H1 (cell line): ENCODE data around the gene CELF5. TPM values are rescaled to one million over a fixed set of nuclear protein-coding genes. Genes with fewer than 3 reads are reported as not detected.

ENCODE experiments used
- CTCF ChIA-PET: fragments of 300-600 bp; sonication (Branson Sonifier 250); formaldehyde crosslinking; loops from one replicate; lab custom pipeline; 2021; ENCODE audit not compliant: partially characterized antibody; lab: Charles Lee
- POLR2A ChIA-PET: fragments of 300-600 bp; sonication (Branson Sonifier 250); formaldehyde crosslinking; loops from one replicate; lab custom pipeline; 2021; ENCODE audit warnings: inconsistent platforms; ENCODE audit not compliant: partially characterized antibody; lab: Charles Lee
- DNase-seq, 2 experiments: peaks; one replicate each; pipeline versions ENCODE4 v3.0.0 to v3.0.0-alpha.2; 2010 to 2022; ENCODE audit warnings: low spot score in 2 of 2, low read depth in 1 of 2, mixed read lengths in 1 of 2
- FAIRE-seq: peaks from 2 replicates; lab custom pipeline; 2011; peaks lifted over from hg19 to GRCh38; lab: Jason Lieb, UNC
- H2AFZ ChIP-seq: 2 replicates; pipeline ENCODE4 v1.8.1; 2012; ENCODE audit warnings: low read length, inconsistent platforms
- H2AK5ac ChIP-seq: 2 replicates; pipeline ENCODE4 v1.6.1; 2013; ENCODE audit warnings: low read depth, low read length
- H2BK120ac ChIP-seq: replicated peaks from 2 replicates; pipeline ENCODE3; 2013; ENCODE audit warnings: low read depth, low read length, inconsistent platforms
- H2BK12ac ChIP-seq: 2 replicates; pipeline ENCODE4 v1.6.1; 2013; ENCODE audit warnings: low read depth, low read length
- H2BK15ac ChIP-seq: 2 replicates; pipeline ENCODE4 v1.6.1; 2013; ENCODE audit warnings: low read length
- H2BK20ac ChIP-seq: 2 replicates; pipeline ENCODE4 v1.6.1; 2013; ENCODE audit warnings: low read length
- H2BK5ac ChIP-seq: 2 replicates; pipeline ENCODE4 v1.6.1; 2013; ENCODE audit warnings: low read depth, low read length
- H3K14ac ChIP-seq: 2 replicates; pipeline ENCODE4 v1.6.1; 2013; ENCODE audit warnings: inconsistent platforms; ENCODE audit not compliant: insufficient read length
- H3K18ac ChIP-seq: 2 replicates; pipeline ENCODE4 v1.6.1; 2013; ENCODE audit warnings: low read length; ENCODE audit errors: extremely low read depth
- H3K23ac ChIP-seq: 2 replicates; pipeline ENCODE4 v1.6.1; 2013; ENCODE audit warnings: inconsistent platforms; ENCODE audit not compliant: insufficient read length
- H3K23me2 ChIP-seq: 2 replicates; pipeline ENCODE4 v1.6.1; 2013; ENCODE audit warnings: low read depth, low read length
- H3K27ac ChIP-seq: 2 replicates; pipeline ENCODE4 v1.6.1; 2011; ENCODE audit warnings: low read depth, low read length, inconsistent platforms
- H3K27me3 ChIP-seq, 4 experiments: replicated peaks in 1 of 4; 1 replicate in 1 of 4; 2 replicates in 3 of 4; pipeline versions ENCODE4 v1.6.1 to v1.8.1; 2011 to 2013; ENCODE audit warnings: low read length in 3 of 4, mild to moderate bottlenecking in 3 of 4, inconsistent platforms in 2 of 4, mixed read lengths in 2 of 4, moderate library complexity in 1 of 4; ENCODE audit not compliant: control insufficient read depth in 3 of 4, insufficient read depth in 3 of 4; ENCODE audit errors: extremely low read depth in 1 of 4
- H3K36me3 ChIP-seq, 4 experiments: 2 replicates each; pipeline versions ENCODE4 v1.6.1 to v1.8.1; 2011 to 2013; ENCODE audit warnings: mild to moderate bottlenecking in 4 of 4, low read length in 3 of 4, moderate library complexity in 2 of 4, control low read depth in 1 of 4, inconsistent platforms in 1 of 4; ENCODE audit not compliant: insufficient read depth in 4 of 4, control insufficient read depth in 2 of 4
- H3K4ac ChIP-seq: replicated peaks from 2 replicates; pipeline ENCODE3; 2013; ENCODE audit warnings: low read length, low read depth, mixed read lengths, inconsistent platforms; ENCODE audit not compliant: insufficient read length
- H3K4me1 ChIP-seq, 4 experiments: replicated peaks in 1 of 4; 1 replicate in 1 of 4; 2 replicates in 3 of 4; pipeline versions ENCODE4 v1.6.1 to v1.8.1; 2011 to 2013; ENCODE audit warnings: low read length in 3 of 4, inconsistent platforms in 2 of 4, mixed read lengths in 1 of 4; ENCODE audit not compliant: insufficient read depth in 4 of 4, control insufficient read depth in 3 of 4
- H3K4me2 ChIP-seq, 2 experiments: 2 replicates each; pipeline versions ENCODE4 v1.6.1 to v1.8.1; 2011 to 2013; ENCODE audit warnings: low read depth in 2 of 2, low read length in 2 of 2, control low read depth in 1 of 2, inconsistent platforms in 1 of 2, mild to moderate bottlenecking in 1 of 2; ENCODE audit not compliant: insufficient read depth in 1 of 2
- H3K4me3 ChIP-seq, 4 experiments: fragments of 200-600, 300-600 bp in 1 of 4; sonication (generic), shearing (Covaris generic), sonication (Bioruptor Twin) in 1 of 4; 2 replicates each; pipeline versions ENCODE4 v1.5.1 to v1.8.1; 2011 to 2016; ENCODE audit warnings: low read length in 4 of 4, low read depth in 3 of 4, control low read depth in 2 of 4, inconsistent platforms in 2 of 4, mild to moderate bottlenecking in 2 of 4, mixed read lengths in 1 of 4, moderate library complexity in 1 of 4; ENCODE audit not compliant: insufficient read depth in 2 of 4; ENCODE audit errors: extremely low read depth in 1 of 4
- H3K56ac ChIP-seq: replicated peaks from 2 replicates; pipeline ENCODE3; 2013; ENCODE audit warnings: low read depth, mild to moderate bottlenecking, mixed read lengths, low read length, inconsistent platforms; ENCODE audit not compliant: insufficient read length
- H3K79me1 ChIP-seq: 2 replicates; pipeline ENCODE4 v1.6.1; 2013; ENCODE audit warnings: low read depth, low read length, control low read depth
- H3K79me2 ChIP-seq, 2 experiments: 2 replicates each; pipeline versions ENCODE4 v1.6.1 to v1.8.1; 2012 to 2013; ENCODE audit warnings: low read length in 2 of 2, mild to moderate bottlenecking in 2 of 2, inconsistent platforms in 1 of 2; ENCODE audit not compliant: insufficient read depth in 2 of 2, control insufficient read depth in 1 of 2
- H3K9ac ChIP-seq, 4 experiments: replicated peaks in 1 of 4; 1 replicate in 1 of 4; 2 replicates in 3 of 4; pipeline versions ENCODE4 v1.6.1 to v1.8.1; 2011 to 2013; ENCODE audit warnings: low read depth in 3 of 4, low read length in 3 of 4, control low read depth in 2 of 4, mild to moderate bottlenecking in 2 of 4, moderate library complexity in 2 of 4, inconsistent platforms in 1 of 4; ENCODE audit errors: extremely low read depth in 1 of 4
- H3K9me3 ChIP-seq, 2 experiments: 2 replicates each; pipeline versions ENCODE4 v1.6.1 to v1.8.1; 2012 to 2013; ENCODE audit warnings: mild to moderate bottlenecking in 2 of 2, moderate library complexity in 2 of 2, control low read depth in 1 of 2, inconsistent platforms in 1 of 2, low read depth in 1 of 2, low read length in 1 of 2, mixed read lengths in 1 of 2; ENCODE audit not compliant: insufficient read depth in 2 of 2
- H4K20me1 ChIP-seq, 2 experiments: replicated peaks in 1 of 2; 2 replicates each; pipeline versions ENCODE3 to v1.8.1; 2011 to 2013; ENCODE audit warnings: inconsistent platforms in 2 of 2, low read length in 2 of 2, mild to moderate bottlenecking in 1 of 2; ENCODE audit not compliant: insufficient read depth in 2 of 2, control insufficient read depth in 1 of 2
- H4K5ac ChIP-seq: 2 replicates; pipeline ENCODE4 v1.6.1; 2013; ENCODE audit warnings: low read length, low read depth, mixed read lengths, inconsistent platforms; ENCODE audit not compliant: insufficient read length
- H4K8ac ChIP-seq: 2 replicates; pipeline ENCODE4 v1.8.0; 2013; ENCODE audit warnings: mild to moderate bottlenecking, moderate library complexity, low read length, inconsistent platforms; ENCODE audit not compliant: insufficient read depth; ENCODE audit errors: extremely low read depth
- H4K91ac ChIP-seq: replicated peaks from 2 replicates; pipeline ENCODE3; 2013; ENCODE audit warnings: low read length, mixed read lengths, inconsistent platforms; ENCODE audit not compliant: insufficient read length
- ATF2 ChIP-seq: IDR thresholded peaks from 2 replicates; pipeline ENCODE4 v1.6.1; 2012; ENCODE audit warnings: low read length, inconsistent platforms
- RXRA ChIP-seq: IDR thresholded peaks from 2 replicates; pipeline ENCODE4 v1.6.1; 2011; ENCODE audit warnings: low read depth, mild to moderate bottlenecking, low read length, moderate library complexity; ENCODE audit not compliant: insufficient read depth
- SP2 ChIP-seq: IDR thresholded peaks from 2 replicates; pipeline ENCODE4 v1.6.1; 2012; ENCODE audit warnings: mild to moderate bottlenecking, low read length, inconsistent platforms
- WGBS, 2 experiments: shearing (Covaris generic) in 1 of 2; methylation state at CpG; one replicate each; pipeline versions ENCODE4 v1.1.6 to v1.1.7; 2013 to 2015; ENCODE audit warnings: low lambda C conversion rate in 2 of 2, mixed read lengths in 2 of 2, inconsistent platforms in 1 of 2, low coverage in 1 of 2, missing lambda C conversion rate in 1 of 2; ENCODE audit not compliant: insufficient replicate concordance in 2 of 2, insufficient coverage in 1 of 2, insufficient read length in 1 of 2; ENCODE audit errors: extremely low coverage in 1 of 2, missing lambda C conversion rate in 1 of 2; 5-methylcytosine and 5-hydroxymethylcytosine counted together
- polyA plus RNA-seq, 7 experiments: library from polyadenylated mRNA; depleted of rRNA in 3 of 7; stranded (reverse) in 5 of 7; unstranded in 2 of 7; fragments of >200 nt in 5 of 7; fragments of 200-250 nt in 2 of 7; gene quantifications; 1 replicate in 5 of 7; 2 replicates in 1 of 7; 4 replicates in 1 of 7; pipeline versions ENCODE4 v1.2.1 to v1.2.3, GENCODE V29; 2011 to 2013; ENCODE audit warnings: missing spikeins in 2 of 7, mixed read lengths in 2 of 7
- total RNA-seq: library from RNA; stranded (reverse); fragmentation: NEBNext Ultra II Directional; extraction: Animal tissue kit (Norgen Biotek cat#: 25700); gene quantifications from 2 replicates; pipeline ENCODE4 v1.2.1, GENCODE V29; 2021

CELF5 gene
- total and polyA plus RNA-seq, 2 of the 8 experiments (the other 6 are each of a cell fraction or from before 2014, with no cell fraction given) = 9.8 to 15.0 TPM

GRCh38 chr19:3229346-3229743 lies 4.9 kb downstream of the CELF5 start:
- H2BK20ac ChIP-seq = no peak overlapping the region

More at GRCh38 chr19:3229346-3229743, 4.9 kb downstream of the CELF5 start:
- FAIRE-seq = no peak
- Histone ChIP-seq H3K79me1 (no peaks in the 10 kb centered on the region), H2AK5ac (no peak overlapping the region), H3K9ac (no peak overlapping the region; a peak in 1 of 7 replicates), H4K5ac (no peak overlapping the region), H3K27ac (no peak overlapping the region), H2BK12ac (no peak overlapping the region), H3K23ac (no peak overlapping the region), H3K79me2 (0 out of 4 replicates have a peak, but pooled peaks cover 0 to 2% of the 10 kb centered on the region in 2 experiments), H3K4me3 (no peak overlapping the region; a peak in 1 of 8 replicates), H4K91ac (no peak overlapping the region)
- no peak for TF ChIP-seq ATF2
- TF ChIP-seq SP2 = no peak
- no peak for TF ChIP-seq RXRA
- TF ChIP-seq, all 59 proteins: peak for 0
- no peaks in the 10 kb centered on the region for H3K9me3 ChIP-seq
- no peak overlapping the region for H3K18ac ChIP-seq
- POLR2A ChIA-PET = interaction anchor here (0.9 to 2.2 kb wide), 6 partner anchors 9 to 17 kb away, joined by 3 to 7 read pairs (median 3); no protein-coding TSS in a partner anchor
- peaks cover 6 to 19% (median 9%) of the 10 kb centered on the region in 4 experiments for H3K4me1 ChIP-seq
- no peaks in the 10 kb centered on the region for H3K36me3 ChIP-seq
- no peak overlapping the region for H2BK120ac ChIP-seq
- H3K4me2 ChIP-seq = no peak overlapping the region
- H3K14ac ChIP-seq = no peak overlapping the region
- no peak overlapping the region for H2BK5ac ChIP-seq
- no peak overlapping the region for H3K56ac ChIP-seq
- CTCF ChIA-PET = interaction anchor here (0.6 to 2.0 kb wide), 11 partner anchors 11 to 214 kb away, joined by 3 to 8 read pairs (median 3); no protein-coding TSS in a partner anchor
- H3K4ac ChIP-seq = no peak overlapping the region
- H4K20me1 ChIP-seq = peaks cover 9 to 16% of the 10 kb centered on the region in 2 experiments
- no peak overlapping the region for H2BK15ac ChIP-seq
- 81% methylated on average over 9 of the region's 9 CpGs; no CpG with 5 or more reads in 1 of the 2 experiments for WGBS, 2 experiments
- no peak overlapping the region for H2AFZ ChIP-seq
- no peak for DNase-seq
- no peak overlapping the region; the same call in 1 of the 2 replicates for H4K8ac ChIP-seq
- peaks cover 16% of the 10 kb centered on the region; the same call in 1 of the 2 replicates for H3K23me2 ChIP-seq
- no peaks in the 10 kb centered on the region; a peak in 1 of 7 replicates for H3K27me3 ChIP-seq
